ENCODE measurements around the gene POU2AF2. TPM values are rescaled to one million over a fixed set of nuclear protein-coding genes. Genes with fewer than 3 reads are reported as not detected.

Gene POU2AF2
- total RNA-seq, 6 experiments from 2014 or later = not detected

DNA sequence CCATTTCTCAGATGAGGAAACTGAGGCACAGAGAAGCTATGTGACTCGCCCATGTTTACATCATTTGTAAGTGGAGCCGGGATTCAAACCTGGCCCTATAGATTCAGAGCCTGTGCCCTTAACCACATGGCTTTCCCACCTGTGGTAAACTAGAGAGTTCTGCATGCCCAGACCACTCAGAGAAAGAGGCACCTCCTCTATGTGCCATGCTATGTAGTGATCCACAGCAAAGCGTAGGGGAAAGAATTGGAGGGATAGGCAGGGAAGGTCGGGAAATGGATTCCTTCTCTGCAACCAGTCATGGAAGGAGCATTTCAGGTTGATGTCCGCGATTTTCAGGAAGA is 15.4 kb upstream of the POU2AF2 start:
- 46% methylated on average over 5 of the region's 6 CpGs for WGBS (ENCODE audit: insufficient coverage, low coverage, low lambda C conversion rate, missing lambda C conversion rate)
- H3K4me3 ChIP-seq = peak overlapping the region in 1 of 3 donors; percentile 66
- H3K9me3 ChIP-seq = no peaks in the 10 kb centered on the region
- intact Hi-C loops (cut with DNase I) = no loop called here
- TF ChIP-seq CTCF (IDR thresholded peaks at IDR 0.05) = no peak
- no peak for TF ChIP-seq POLR2A (IDR thresholded peaks at IDR 0.05)
- no peak overlapping the region for H3K27ac ChIP-seq
- peaks cover 0 to 4% (median 0%) of the 10 kb centered on the region in 4 donors for H3K4me1 ChIP-seq
- DNase-seq (no peak), ATAC-seq (peak in 3 of 4 donors; percentile 17 to 18 (median 17))
- H3K36me3 ChIP-seq = no peaks in the 10 kb centered on the region
- H3K27me3 ChIP-seq = no peaks in the 10 kb centered on the region

DNA sequence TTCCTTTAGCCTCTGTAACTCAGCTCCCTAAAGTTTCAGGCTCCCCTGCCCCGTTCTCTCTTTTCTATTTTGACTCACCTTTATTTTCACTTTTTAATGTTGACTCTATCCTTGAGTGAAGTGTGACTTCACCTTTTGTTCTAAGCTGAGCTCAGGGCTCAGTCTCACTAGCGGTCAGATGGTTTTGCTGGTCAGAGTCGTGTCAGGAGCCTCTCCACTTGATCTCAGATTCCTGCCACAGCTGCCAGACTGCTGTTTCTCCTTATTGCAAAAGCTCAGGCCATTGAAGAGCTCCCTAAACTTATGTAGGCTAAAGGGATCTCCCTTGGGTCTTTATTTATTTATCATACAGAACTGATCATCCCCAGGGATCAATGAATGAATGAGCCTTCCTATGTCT is 13.7 kb upstream of the POU2AF2 start:
- TF ChIP-seq POLR2A (IDR thresholded peaks at IDR 0.05) = no peak
- TF ChIP-seq CTCF (IDR thresholded peaks at IDR 0.05) = no peak
- Histone ChIP-seq H3K9me3 (no peaks in the 10 kb centered on the region), H3K4me3 (no peak overlapping the region), H3K4me1 (peaks cover 0 to 4% (median 0%) of the 10 kb centered on the region in 4 donors), H3K27ac (no peak overlapping the region), H3K36me3 (no peaks in the 10 kb centered on the region), H3K27me3 (no peaks in the 10 kb centered on the region)
- ATAC-seq (no peak), DNase-seq (no peak)
- intact Hi-C loops (cut with DNase I) = no loop called here
- 58% methylated on average over 3 of the region's 3 CpGs for WGBS (ENCODE audit: insufficient coverage, low coverage, low lambda C conversion rate, missing lambda C conversion rate)

DNA sequence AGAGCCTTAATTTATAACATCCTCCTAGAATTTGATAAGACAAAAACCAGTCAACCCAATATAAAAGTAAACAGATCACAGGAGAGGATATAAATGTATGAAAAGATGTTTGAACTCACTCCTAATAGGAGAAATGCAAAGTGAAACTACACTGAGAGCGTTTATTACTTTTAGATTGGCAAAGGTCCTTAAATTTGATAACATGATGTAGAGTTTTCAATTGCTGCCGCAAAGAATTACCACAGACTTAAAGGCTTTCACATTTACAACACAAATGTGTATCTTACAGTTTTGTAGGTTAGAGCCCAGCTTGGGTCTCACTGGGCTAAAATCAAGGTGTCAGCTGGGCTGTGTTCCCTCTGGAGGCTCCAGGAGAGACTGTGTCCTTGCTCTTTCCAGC is 9.1 kb upstream of the POU2AF2 start:
- Histone ChIP-seq H3K36me3 (no peaks in the 10 kb centered on the region), H3K4me1 (no peaks in the 10 kb centered on the region), H3K4me3 (no peak overlapping the region), H3K27me3 (no peaks in the 10 kb centered on the region), H3K9me3 (no peaks in the 10 kb centered on the region), H3K27ac (no peak overlapping the region)
- intact Hi-C loops (cut with DNase I) = no loop called here
- TF ChIP-seq CTCF (IDR thresholded peaks at IDR 0.05) (no peak), POLR2A (IDR thresholded peaks at IDR 0.05) (no peak)
- DNase-seq (no peak), ATAC-seq (no peak)
- WGBS (ENCODE audit: insufficient coverage, low coverage, low lambda C conversion rate, missing lambda C conversion rate) = 40% methylated on average over 2 of the region's 2 CpGs

- no peaks in the 10 kb centered on the region for H3K36me3 ChIP-seq
- no peaks in the 10 kb centered on the region for H3K9me3 ChIP-seq
- intact Hi-C loops (cut with DNase I) = no loop called here
- no peaks in the 10 kb centered on the region for H3K4me1 ChIP-seq
- H3K4me3 ChIP-seq = no peak overlapping the region
- WGBS (ENCODE audit: insufficient coverage, low coverage, low lambda C conversion rate, missing lambda C conversion rate) = 55% methylated on average over 1 of the region's 1 CpG
- DNase-seq (no peak), ATAC-seq (no peak)
- no peak for TF ChIP-seq POLR2A (IDR thresholded peaks at IDR 0.05)
- TF ChIP-seq CTCF (IDR thresholded peaks at IDR 0.05) = no peak
- no peak overlapping the region for H3K27ac ChIP-seq
- no peaks in the 10 kb centered on the region for H3K27me3 ChIP-seq
Observed at GRCh38 chr11:111237926-111238325, 7.6 kb upstream of the POU2AF2 start.

- no peak for DNase-seq
- no peak for TF ChIP-seq CTCF (IDR thresholded peaks at IDR 0.05)
- no peaks in the 10 kb centered on the region for H3K27me3 ChIP-seq
- intact Hi-C loops (cut with DNase I) = no loop called here
- no peak overlapping the region for H3K27ac ChIP-seq
- H3K9me3 ChIP-seq = no peaks in the 10 kb centered on the region
- H3K4me3 ChIP-seq = no peak overlapping the region
- H3K4me1 ChIP-seq = no peaks in the 10 kb centered on the region
- 73% methylated on average over 1 of the region's 1 CpG for WGBS (ENCODE audit: insufficient coverage, low coverage, low lambda C conversion rate, missing lambda C conversion rate)
- no peak for ATAC-seq
- no peaks in the 10 kb centered on the region for H3K36me3 ChIP-seq
Observed at GRCh38 chr11:111246956-111247355, 1.4 kb downstream of the POU2AF2 start.
